Activated CD8-positive, alpha-beta memory T cell treated with anti-CD3 and anti-CD28 coated beads, Interleukin-2, amount 10 ng/mL, durations not matched to agents 7 days and 5 days (primary cell): Measurements from ENCODE around the gene TOM1. TPM values are rescaled to one million over a fixed set of nuclear protein-coding genes. Genes with fewer than 3 reads are reported as not detected.
"Not testable (repeated sequence)": the region's sequence is repeated elsewhere in the genome, so short reads cannot be mapped to it uniquely, and the experiment has no call there.

Source experiments
- ATAC-seq: fragments of 150-1000 bp; cut with Tn5 transposase; one replicate; pipeline ENCODE4 v1.10.0; 2021; ENCODE audit warnings: moderate library complexity
- CTCF ChIA-PET: fragments of 350-600 bp; sonication (Branson Sonifier 250); formaldehyde crosslinking; loops from one replicate; lab custom pipeline; 2021; ENCODE audit warnings: antibody characterized with exemption; lab: Charles Lee
- DNase-seq: peaks from one replicate; pipeline ENCODE4 v3.0.0-alpha.2; 2020
- H3K27ac Mint-ChIP-seq: one replicate; pipeline ENCODE4 v1.8.0; 2021; ENCODE audit warnings: mild to moderate bottlenecking, mixed read lengths
- H3K27me3 Mint-ChIP-seq: one replicate; pipeline ENCODE4 v1.8.0; 2021; ENCODE audit warnings: mixed read lengths
- H3K36me3 Mint-ChIP-seq: one replicate; pipeline ENCODE4 v1.8.0; 2021; ENCODE audit warnings: mild to moderate bottlenecking, mixed read lengths
- H3K4me1 Mint-ChIP-seq: one replicate; pipeline ENCODE4 v1.8.0; 2021; ENCODE audit warnings: mixed read lengths
- H3K4me3 Mint-ChIP-seq: one replicate; pipeline ENCODE4 v1.8.0; 2021; ENCODE audit warnings: mild to moderate bottlenecking, moderate library complexity, mixed read lengths
- H3K9me3 Mint-ChIP-seq: one replicate; pipeline ENCODE4 v1.8.0; 2022; ENCODE audit warnings: low read depth, mixed read lengths
- microRNA-seq: library from miRNA; unstranded; fragments of <30 nt; microRNA quantifications from one replicate; pipeline ENCODE4 v1.2.0, GENCODE V29; 2022
- total RNA-seq, 2 experiments: library from RNA; stranded (reverse); gene quantifications; one replicate each; pipeline ENCODE4 v1.2.3, GENCODE V29; 2021

Gene TOM1
- total RNA-seq, 2 experiments from 2014 or later, result 16.1 to 20.5 TPM

GRCh38 chr22:35396622-35397021 is 96.9 kb downstream of the TOM1 start:
- not testable (repeated sequence) for H3K9me3 Mint-ChIP-seq, H3K27me3 Mint-ChIP-seq, ATAC-seq, H3K27ac Mint-ChIP-seq, DNase-seq, H3K4me3 Mint-ChIP-seq
- Mint-ChIP-seq H3K36me3 (peaks cover 16% of the 10 kb centered on the region), H3K4me1 (peaks cover 34% of the 10 kb centered on the region)
- CTCF ChIA-PET, result interaction anchor here (0.7 to 1.8 kb wide), 2 partner anchors 46 to 50 kb away, joined by 3 to 6 read pairs; no protein-coding TSS in a partner anchor

- DNase-seq, result no peak
- Mint-ChIP-seq H3K4me1 (peaks cover 39% of the 10 kb centered on the region), H3K27ac (no peak overlapping the region), H3K9me3 (no peaks in the 10 kb centered on the region), H3K36me3 (peaks cover 20% of the 10 kb centered on the region), H3K27me3 (no peaks in the 10 kb centered on the region), H3K4me3 (no peak overlapping the region)
- no peak for ATAC-seq
- CTCF ChIA-PET, result interaction anchor here (0.7 to 1.8 kb wide), 2 partner anchors 47 to 180 kb away, joined by 3 to 6 read pairs; no protein-coding TSS in a partner anchor
Observed at GRCh38 chr22:35397095-35397904, 97.6 kb downstream of the TOM1 start.

Small RNAs within 50 kb of the gene (microRNA-seq; reads per million reads assigned to microRNA genes)
- gene MIR3909, result 1.7 reads per million
- not detected for gene MIR6069

Other genes starting within 250 kb of the TOM1 start
- not detected for gene ISX, start 233.7 kb upstream of the TOM1 start, total RNA-seq
- gene HMGXB4, start 42.4 kb upstream of the TOM1 start, total RNA-seq, result 10 to 100 TPM; 39.0 to 42.1 TPM
- gene HMOX1, start 81.2 kb downstream of the TOM1 start, total RNA-seq, result 1 to 10 TPM in 1 of 2 experiments, under 1 TPM in 1; 0.88 to 6.0 TPM
- gene MCM5, start 100.2 kb downstream of the TOM1 start, total RNA-seq, result 100 to 1,000 TPM; 271 to 329 TPM
- under 1 TPM in 1 of 2 experiments, not detected in 1; 0.09 TPM for gene RASD2, start 240.9 kb downstream of the TOM1 start, total RNA-seq